HG03565 (cell line): ENCODE results near the gene G3BP1.
"Not testable (repeated sequence)": the region's sequence is repeated elsewhere in the genome, so short reads cannot be mapped to it uniquely, and the experiment has no call there.

Experiments used
- ATAC-seq: cut with Tn5 transposase; IDR thresholded peaks from one replicate; pipeline ENCODE4 v1.9.1; 2021; ENCODE audit warnings: mild to moderate bottlenecking, moderate library complexity; ENCODE audit not compliant: unreplicated experiment

The G3BP1 gene

GRCh38 chr5:151751593-151751992 is 20.2 kb upstream of the G3BP1 start:
- no peak for ATAC-seq

DNA sequence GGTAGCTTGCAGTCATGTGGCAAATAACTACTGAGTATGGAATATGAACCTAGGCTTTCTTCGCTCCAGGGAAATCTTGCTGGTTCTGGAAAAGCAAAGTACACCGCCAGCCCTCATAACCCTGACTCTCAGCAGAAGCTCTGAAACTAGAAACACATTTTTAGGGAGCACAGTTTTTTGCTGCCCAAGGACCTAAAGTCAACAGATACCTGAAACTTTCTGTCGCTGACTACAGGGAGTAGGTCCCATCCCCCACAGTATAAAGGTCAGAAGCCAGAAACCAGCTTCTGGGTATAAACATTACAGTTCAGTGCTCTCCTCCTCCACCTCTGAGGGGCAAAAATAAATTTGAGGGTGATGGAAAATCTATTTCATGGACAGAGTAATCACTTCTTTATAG is 16.4 kb upstream of the G3BP1 start:
- ATAC-seq = no peak

DNA sequence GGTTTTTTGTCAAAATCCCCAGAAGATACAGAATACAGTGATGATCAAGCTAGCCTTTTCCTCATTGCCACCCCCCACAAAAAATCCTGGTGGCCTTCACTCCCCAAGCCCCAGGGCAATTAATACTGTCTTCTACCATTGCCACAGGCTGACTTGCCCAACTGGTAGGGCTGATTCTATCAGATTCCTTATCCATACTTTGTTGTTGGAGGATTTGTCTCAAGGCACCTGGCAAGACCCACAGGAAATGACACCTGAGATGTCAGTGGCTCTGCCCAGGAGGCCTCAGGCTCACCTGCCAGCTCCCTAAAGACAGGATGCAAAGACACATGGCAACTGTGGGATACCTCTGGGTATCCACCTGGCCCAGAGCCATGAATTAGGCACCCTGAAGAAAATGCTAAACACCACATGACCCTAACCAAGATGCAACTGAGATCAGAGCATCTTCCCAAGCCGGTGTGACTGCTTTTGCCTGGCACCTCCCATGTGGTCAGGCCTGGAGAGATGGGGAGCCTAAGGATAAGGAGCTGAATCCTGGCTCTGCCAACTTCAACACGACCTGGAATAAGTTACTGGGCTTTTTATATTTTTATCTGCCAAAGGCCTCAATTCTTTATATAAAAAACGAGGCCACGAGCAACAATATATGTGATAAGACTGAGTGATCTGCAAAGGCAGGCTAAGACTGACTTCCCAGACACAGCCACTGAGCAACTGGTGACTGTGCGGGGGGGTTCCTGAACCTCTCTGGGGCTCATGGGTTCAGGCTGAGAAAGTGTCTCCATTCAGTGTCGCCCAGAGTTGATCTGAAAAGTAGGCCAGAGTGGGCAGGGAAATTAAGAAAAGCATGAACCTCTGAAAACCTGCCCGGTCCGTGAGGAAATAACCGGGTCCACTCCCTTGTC is 14.3 kb upstream of the G3BP1 start:
- ATAC-seq = no peak

DNA sequence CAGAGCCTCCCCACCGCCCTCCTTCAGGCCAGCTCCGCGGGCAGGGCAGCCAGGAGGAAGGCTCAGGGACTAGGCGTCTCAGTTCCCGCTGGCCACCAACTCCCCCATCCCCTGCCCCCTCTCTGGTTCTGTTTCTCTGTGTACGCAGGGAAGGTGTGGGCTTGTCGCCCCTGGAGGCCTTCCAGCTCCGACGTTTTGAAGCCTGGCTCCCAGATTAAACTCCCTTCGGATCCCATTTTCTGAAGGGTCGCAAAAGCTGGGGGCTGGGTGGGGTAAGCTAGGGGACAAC is 13.7 kb upstream of the G3BP1 start:
- ATAC-seq = no peak

GRCh38 chr5:151758430-151759241 is 13.1 kb upstream of the G3BP1 start, which contains the start of gene ATOX1:
Gene ATOX1, minus strand, starts transcription at chr5:151758631. Its CDS starts 80 bp downstream, at chr5:151758551.
- peak; percentile 93 for ATAC-seq

DNA sequence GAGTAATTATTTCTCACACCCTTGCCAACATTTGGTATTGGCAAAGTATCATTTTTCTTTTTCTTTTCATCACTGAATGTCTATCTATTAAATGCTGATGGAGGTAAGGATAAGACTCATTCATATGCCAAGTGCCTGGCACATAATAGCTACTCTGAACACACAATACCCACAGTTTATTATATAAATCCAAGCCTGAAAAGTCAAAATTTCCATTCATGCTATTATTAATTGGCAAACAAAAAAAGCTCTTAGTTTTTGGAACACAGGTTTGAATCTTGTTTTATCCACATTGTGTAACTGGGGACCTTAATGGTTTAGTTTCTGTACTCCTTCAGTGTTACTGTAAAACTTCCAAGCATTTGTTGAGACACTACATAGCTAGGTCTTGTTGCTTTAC is 7.0 kb upstream of the G3BP1 start:
- no peak for ATAC-seq

- ATAC-seq = no peak
Observed at GRCh38 chr5:151766975-151767374, 4.8 kb upstream of the G3BP1 start.

DNA sequence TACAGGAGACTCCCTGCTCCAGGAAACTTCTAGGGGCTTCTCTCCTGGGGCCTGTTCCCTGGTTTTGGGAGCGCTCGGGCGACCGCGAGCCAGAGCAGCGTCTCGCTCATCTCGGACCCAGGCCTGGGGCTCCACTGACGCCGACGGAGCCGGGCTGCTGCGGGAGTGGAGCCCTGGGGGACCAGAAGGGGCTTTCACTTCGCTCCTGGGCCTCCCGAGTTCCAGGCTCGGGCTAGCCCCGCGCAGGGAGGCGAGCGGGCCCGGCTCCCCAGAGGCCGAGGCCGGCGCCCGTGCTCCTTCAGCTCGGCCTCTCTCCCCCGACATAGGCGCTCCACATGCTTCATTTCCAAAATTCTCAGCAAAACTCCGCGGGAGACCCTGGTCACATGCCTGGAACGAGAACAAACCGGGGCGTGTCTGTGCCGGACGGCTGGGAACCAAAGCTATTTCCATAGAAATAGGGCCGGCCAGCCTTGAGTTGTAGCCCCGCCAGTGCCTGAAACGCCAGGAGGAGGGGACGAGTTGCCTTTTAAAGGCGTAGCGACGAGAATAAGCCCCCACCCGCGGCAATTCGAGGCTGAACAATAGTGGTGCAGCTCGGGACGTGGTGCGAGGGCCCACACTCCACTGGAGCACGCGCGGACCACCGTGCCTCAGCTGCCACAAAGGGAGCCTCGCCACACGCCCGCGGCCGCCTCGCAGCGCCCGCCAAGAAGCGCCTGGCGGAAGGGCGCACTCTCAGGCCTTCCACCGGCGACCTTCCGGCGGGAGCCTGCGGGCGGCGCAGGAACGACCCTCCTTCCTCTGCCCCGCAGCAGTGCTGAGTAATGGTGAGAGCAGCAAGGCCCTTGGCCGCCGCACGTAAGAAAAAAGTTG is 1.1 kb upstream of the G3BP1 start:
- ATAC-seq = peak; percentile 13

DNA sequence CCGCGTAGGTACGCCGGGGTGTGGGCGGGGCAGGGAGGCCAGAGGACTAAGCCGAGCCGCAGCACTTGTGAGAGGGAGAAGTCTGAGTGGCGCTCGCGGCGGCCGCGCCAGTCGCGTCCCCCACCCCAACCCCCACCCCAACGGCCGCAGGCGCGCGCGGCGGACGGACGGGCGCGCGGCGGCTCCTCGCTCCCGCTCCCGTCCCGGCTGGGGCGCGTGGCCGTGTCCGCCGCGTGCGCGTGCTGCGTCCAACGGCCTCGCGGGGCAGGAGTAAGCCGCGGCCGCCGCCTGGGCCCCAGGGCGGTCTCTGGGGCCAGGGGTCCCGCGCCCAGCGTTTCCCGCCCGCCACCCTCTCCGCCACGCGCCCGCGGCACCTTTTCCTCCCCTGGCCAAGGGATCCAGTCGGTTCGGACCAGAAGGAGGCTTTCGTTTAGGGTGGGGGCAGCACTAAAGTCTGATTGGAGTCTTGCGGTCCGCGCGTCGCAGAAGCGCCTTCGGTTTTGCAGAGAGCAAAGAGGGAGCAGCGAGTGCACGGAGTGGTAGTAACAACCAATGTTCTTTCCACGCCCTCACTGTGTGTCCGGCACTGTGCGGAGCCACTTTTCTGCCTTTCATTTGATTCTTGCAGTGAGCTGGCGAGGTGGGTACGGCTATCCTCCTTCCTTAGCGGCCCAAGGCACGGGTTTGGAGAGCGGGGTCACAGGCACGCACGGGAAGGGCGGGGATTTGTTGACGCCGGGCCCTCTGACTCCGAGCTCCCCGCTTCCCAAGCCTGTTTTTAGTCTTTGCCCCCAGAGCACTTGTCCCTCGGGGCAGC is 483 bp downstream of the G3BP1 start:
- no peak for ATAC-seq

DNA sequence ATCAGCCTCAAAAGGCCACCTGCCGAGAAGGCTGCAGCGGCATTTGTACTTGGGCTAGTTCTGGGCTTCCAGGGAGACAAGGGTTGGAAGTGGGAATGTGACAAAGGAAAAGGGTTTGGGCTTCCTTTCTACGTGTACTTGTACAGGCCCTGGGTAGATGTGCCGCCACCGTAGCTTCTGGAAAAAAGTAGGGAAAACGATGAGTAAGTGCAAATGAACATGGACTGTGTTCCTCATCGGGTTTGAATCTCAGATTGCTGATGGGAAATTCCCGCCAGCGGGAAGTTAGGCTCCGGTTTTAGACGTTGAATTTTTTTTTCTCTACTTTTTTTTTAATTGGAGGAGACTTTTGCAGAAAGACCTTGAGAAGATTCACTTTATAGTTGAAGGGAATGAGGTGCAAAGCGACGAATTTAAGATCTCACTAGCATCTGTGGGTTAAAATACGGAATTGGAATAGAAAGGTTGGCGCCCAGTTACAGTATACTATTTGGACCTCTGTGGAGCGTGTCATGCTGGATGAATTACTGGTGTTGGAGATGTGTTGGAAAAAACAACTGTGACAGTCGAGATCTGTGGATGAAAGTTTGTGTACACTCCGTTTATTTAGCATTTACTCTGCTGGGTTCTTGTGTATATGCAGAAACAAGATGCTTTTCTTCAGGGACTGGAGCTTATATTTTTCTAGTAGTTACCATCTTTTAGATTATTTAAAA is 1.2 kb downstream of the G3BP1 start:
- no peak for ATAC-seq

DNA sequence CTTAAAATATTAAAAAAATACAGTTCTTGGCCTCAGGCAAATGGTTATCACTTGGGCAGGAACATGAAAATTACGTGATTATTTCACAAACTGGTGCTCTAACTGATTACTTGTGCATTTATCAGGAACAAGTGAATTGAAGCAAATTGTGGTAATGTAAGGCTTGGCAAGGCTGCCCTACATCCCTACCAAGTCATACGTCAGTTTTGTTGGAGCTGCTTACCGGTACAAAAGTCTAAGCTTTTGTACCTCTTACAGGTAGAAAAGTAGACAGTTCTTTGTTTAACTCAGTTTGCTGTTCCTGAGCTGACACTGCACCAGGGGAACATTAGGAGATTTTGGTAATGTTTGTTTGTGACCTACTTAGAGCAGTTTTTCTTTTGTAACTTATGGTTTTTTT is 2.2 kb downstream of the G3BP1 start:
- ATAC-seq = no peak

DNA sequence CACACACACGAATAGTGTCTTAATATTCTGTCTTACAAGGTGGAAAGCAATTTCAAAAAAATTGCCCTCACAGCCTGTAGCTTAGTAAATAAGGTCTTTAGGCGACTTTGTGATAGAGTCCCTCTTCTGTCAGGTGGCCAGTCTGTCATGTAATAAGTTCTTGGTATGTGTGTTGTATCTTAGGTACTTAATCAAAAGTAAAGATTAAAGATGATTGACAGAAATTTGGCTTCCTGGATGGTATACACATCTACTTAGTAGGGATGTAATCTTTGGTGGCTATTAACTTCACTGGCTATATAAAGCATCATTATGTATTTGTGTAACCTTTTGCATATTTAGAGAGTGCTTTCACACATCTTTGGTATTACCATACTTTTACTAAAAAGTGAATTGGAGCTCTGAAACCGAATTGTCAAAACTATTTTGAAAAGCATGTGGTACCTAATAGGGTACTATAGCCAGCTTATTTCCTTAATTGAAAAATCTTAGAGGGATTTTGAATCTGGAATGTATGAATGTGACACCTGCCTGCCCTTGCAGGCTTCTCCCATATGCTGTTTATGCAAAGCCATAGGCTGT is 3.4 kb downstream of the G3BP1 start:
- no peak for ATAC-seq

GRCh38 chr5:151779531-151780125 is 7.9 kb downstream of the G3BP1 start:
- no peak for ATAC-seq

- ATAC-seq = no peak
Observed at GRCh38 chr5:151780348-151780747, 8.6 kb downstream of the G3BP1 start.

- no peak for ATAC-seq
Observed at GRCh38 chr5:151781201-151781600, 9.4 kb downstream of the G3BP1 start.

DNA sequence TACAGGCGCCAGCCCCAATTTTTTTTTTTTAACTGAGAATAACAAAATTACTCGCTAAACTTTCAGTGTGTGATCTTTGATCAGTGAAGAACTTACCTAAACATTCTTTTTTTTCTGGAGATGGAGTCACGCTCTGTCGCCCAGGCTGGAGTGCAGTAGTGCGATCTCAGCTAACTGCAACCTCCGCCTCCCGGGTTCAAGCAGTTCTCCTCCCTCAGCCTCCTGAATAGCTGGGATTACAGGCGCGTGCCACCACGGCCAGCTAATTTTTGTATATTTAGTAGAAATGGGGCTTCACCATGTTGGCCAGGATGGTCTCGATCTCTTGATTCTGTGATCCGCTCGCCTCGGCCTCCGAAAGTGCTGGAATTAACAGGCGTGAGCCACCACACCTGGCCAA is 11.9 kb downstream of the G3BP1 start:
- ATAC-seq = not testable (repeated sequence)

DNA sequence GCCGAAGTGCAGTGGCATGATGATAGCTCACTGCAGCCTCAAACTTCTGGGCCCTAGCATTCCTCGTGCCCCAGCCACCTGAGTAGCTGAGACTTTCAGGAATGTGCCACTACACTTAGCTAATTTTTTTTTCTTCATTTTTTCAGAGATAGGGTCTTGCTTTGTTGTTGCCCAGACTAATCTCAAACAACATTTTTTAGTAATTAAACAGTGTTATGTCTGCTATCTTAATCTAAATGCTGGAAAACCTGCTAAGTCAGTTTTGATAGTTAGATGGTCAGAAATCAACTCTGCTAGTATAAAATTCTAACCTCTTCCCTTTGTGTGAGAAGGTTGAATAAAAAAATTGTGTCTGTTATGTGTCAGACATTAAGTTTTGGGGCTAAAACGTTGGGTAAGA is 12.4 kb downstream of the G3BP1 start:
- ATAC-seq = no peak

GRCh38 chr5:151786468-151786867 is 14.7 kb downstream of the G3BP1 start:
- no peak for ATAC-seq

DNA sequence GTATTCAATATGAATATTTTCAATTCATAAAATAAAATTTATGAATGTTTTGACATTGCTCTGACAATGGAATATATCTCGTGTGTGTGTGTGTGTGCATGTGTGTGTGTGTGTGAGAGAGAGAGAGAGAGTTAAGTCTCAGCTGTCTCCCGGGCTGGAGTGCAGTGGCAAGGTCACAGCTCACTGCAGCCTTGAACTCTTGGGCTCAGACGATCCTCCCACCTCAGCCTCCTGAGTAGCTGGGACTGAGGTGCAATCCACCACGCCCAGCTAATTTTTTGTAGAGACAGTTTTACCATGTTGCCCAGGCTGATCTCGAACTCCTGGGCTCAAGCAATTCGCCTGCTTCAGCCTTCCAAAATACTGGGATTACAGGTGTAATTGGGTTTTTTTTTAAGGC is 16.1 kb downstream of the G3BP1 start:
- ATAC-seq = no peak
